ENCODE measurements around the gene IL18RAP.

IL18RAP gene

GRCh38 chr2:102444233-102444632 lies 21.3 kb downstream of the IL18RAP start:
- TF ChIP-seq, protein P1, sequence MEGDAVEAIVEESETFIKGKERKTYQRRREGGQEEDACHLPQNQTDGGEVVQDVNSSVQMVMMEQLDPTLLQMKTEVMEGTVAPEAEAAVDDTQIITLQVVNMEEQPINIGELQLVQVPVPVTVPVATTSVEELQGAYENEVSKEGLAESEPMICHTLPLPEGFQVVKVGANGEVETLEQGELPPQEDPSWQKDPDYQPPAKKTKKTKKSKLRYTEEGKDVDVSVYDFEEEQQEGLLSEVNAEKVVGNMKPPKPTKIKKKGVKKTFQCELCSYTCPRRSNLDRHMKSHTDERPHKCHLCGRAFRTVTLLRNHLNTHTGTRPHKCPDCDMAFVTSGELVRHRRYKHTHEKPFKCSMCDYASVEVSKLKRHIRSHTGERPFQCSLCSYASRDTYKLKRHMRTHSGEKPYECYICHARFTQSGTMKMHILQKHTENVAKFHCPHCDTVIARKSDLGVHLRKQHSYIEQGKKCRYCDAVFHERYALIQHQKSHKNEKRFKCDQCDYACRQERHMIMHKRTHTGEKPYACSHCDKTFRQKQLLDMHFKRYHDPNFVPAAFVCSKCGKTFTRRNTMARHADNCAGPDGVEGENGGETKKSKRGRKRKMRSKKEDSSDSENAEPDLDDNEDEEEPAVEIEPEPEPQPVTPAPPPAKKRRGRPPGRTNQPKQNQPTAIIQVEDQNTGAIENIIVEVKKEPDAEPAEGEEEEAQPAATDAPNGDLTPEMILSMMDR (IDR thresholded peaks at IDR 0.05; ENCODE audit: low read depth, low read length, missing control alignments), result no peak
- no peak overlapping the region for H3K4me3 ChIP-seq (replicated peaks; ENCODE audit: low read depth, low read length)
- no peak for DNase-seq (ENCODE audit: extremely low read depth, low read depth)

- no peak overlapping the region for H3K4me3 ChIP-seq (replicated peaks; ENCODE audit: low read depth, low read length)
- no peak for DNase-seq (ENCODE audit: extremely low read depth, low read depth)
- TF ChIP-seq, protein P1 (IDR thresholded peaks at IDR 0.05; ENCODE audit: low read depth, low read length, missing control alignments), result no peak
Measured at GRCh38 chr2:102446936-102447335, 24.0 kb downstream of the IL18RAP start.

DNA sequence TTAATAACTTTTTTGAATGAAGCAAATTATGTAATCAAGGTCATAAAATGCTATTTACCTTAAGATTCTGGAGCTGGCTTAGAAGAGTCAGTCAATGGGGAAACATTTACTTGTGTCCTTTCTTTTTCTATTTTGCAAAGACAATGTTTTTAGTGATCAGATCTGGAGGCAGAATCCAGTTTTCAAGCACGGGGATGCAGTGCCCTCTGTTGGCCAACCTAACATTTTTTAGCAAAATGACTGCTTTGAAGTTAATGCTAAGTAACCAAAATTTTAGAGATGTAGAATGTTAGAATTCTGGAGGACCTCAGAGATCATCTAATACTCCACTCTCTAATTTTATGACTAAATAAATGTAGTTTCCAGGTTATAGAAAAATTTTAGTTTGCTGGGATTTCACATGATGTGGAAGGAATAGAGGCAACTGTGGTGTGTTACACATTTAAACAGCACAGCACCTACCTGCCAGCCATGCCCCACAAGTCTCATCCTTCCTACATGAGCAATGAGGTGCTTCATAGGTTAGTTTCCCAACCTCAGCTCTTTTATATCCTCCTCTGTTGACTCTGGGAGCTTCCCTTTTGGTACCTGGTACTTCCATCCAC lies 26.5 kb downstream of the IL18RAP start:
- peak; percentile 12 for DNase-seq (ENCODE audit: extremely low read depth, low read depth)
- no peak overlapping the region for H3K4me3 ChIP-seq (replicated peaks; ENCODE audit: low read depth, low read length)
- TF ChIP-seq, protein P1 (IDR thresholded peaks at IDR 0.05; ENCODE audit: low read depth, low read length, missing control alignments), result peak; percentile 66

DNA sequence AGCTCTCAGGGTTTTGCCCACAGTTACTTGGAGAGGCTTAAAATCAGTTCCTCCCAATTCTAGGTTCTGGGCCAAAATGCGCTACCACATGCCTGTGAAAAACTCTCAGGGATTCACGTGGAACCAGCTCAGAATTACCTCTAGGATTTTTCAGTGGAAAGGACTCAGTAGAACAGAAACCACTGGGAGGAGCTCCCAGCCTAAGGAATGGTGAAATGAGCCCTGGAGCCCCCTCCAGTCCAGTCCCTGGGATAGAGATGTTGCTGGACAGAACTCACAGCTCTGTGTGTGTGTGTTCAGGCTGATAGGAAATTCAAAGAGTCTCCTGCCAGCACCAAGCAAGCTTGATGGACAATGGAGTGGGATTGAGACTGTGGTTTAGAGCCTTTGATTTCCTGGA lies 29.0 kb downstream of the IL18RAP start:
- DNase-seq (ENCODE audit: extremely low read depth, low read depth), result no peak
- no peak overlapping the region for H3K4me3 ChIP-seq (replicated peaks; ENCODE audit: low read depth, low read length)
- TF ChIP-seq, protein P1 (IDR thresholded peaks at IDR 0.05; ENCODE audit: low read depth, low read length, missing control alignments), result no peak

DNA sequence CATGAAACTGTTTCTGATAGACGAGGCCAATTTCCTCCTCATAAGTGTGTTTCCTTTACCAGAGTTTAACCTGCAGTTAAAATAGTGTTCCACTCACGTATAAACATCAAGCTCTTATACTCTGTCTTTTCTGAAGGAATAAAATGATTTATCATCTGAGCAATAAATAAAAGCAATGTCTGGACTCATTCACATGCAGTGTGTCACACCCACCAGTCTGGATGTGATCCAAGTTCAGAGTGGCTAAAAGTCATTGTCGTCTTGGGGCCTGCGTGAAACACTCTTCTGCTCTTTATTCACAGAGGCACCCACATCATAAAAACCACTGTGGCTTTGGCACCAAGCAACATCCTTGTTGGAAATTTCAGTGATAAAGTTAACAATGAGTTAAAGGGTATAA lies 30.5 kb downstream of the IL18RAP start:
- TF ChIP-seq, protein P1 (IDR thresholded peaks at IDR 0.05; ENCODE audit: low read depth, low read length, missing control alignments), result no peak
- H3K4me3 ChIP-seq (replicated peaks; ENCODE audit: low read depth, low read length), result no peak overlapping the region
- DNase-seq (ENCODE audit: extremely low read depth, low read depth), result no peak

- no peak overlapping the region for H3K4me3 ChIP-seq (replicated peaks; ENCODE audit: low read depth, low read length)
- TF ChIP-seq, protein P1 (IDR thresholded peaks at IDR 0.05; ENCODE audit: low read depth, low read length, missing control alignments), result no peak
- DNase-seq (ENCODE audit: extremely low read depth, low read depth), result no peak
Measured at GRCh38 chr2:102455061-102455670, 32.2 kb downstream of the IL18RAP start.
